ENCODE results near the gene GPR63. TPM values are rescaled to one million over a fixed set of nuclear protein-coding genes. Genes with fewer than 3 reads are reported as not detected.

Gene GPR63
- total and polyA plus RNA-seq, 10 donors = 0.02 to 1.2 (median 0.54) TPM

DNA sequence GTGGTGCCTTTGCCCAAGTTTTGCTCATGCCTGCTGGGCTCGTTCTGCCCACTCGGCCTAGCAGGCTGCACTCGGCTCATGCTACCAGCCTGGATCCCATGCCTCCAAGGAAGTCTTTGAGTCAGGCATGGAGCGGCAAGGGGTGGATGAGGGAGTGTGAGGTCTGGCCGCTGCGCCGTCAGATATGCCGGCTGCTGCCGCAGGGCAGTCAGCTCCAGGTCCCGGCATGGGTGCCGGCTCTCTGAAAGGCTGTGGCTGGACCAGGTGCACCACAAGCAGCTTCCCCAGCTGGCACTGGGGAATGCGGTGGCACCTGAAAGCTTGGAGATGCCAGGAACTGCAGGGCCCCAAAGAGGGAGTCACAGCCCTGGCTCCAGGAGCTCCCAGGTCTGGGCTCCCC is 75.5 kb downstream of the GPR63 start:
- intact Hi-C loops (cut with DNase I; ENCODE audit: low total_unique reads) = no loop called here
- Histone ChIP-seq H3K27me3 (replicated peaks in 1 of 7) (peaks cover 0 to 6% (median 0%) of the 10 kb centered on the region in 7 donors), H3K4me1 (no peaks in the 10 kb centered on the region), H3K36me3 (no peaks in the 10 kb centered on the region), H3K27ac (no peak overlapping the region), H3K9me3 (no peaks in the 10 kb centered on the region), H3K4me3 (no peak overlapping the region)
- TF ChIP-seq, protein P1, sequence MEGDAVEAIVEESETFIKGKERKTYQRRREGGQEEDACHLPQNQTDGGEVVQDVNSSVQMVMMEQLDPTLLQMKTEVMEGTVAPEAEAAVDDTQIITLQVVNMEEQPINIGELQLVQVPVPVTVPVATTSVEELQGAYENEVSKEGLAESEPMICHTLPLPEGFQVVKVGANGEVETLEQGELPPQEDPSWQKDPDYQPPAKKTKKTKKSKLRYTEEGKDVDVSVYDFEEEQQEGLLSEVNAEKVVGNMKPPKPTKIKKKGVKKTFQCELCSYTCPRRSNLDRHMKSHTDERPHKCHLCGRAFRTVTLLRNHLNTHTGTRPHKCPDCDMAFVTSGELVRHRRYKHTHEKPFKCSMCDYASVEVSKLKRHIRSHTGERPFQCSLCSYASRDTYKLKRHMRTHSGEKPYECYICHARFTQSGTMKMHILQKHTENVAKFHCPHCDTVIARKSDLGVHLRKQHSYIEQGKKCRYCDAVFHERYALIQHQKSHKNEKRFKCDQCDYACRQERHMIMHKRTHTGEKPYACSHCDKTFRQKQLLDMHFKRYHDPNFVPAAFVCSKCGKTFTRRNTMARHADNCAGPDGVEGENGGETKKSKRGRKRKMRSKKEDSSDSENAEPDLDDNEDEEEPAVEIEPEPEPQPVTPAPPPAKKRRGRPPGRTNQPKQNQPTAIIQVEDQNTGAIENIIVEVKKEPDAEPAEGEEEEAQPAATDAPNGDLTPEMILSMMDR (IDR thresholded peaks at IDR 0.05 in 8 of 11, conservative IDR thresholded peaks at IDR 0.05 in 3 of 11) = no peak
- TF ChIP-seq POLR2A (IDR thresholded peaks at IDR 0.05) (no peak), POLR2AphosphoS5 (IDR thresholded peaks at IDR 0.05) (no peak)
- WGBS, 5 donors = 84 to 92% (median 90%) methylated on average over 5 to 12 of the region's 12 CpGs
- DNase-seq = no peak

DNA sequence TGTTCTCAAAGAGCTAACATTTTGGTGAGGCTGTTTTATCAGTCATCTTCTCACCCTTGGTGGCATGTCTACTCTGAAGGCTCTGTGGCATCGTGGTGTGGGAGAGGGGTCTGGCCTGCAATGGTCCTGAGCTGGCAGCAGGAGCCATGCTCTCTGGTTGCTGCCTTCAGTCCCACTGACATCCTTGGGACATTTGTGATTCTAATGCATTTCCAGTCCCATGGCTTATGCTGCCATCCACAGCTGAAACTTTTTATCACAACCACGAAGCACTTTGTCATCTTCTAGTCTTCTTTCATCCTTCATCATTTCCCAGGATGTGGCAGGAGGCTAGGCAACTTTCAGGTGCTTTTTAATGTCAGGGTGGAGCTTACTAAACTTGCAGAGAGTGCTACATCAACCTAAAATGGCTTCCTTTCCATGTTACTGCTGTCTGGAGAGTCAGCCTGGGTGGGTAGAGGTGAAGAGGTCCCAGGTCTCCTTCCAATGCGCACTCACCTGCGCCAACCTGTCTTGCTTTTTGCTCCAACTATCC is 77.1 kb downstream of the GPR63 start:
- 72 to 84% (median 81%) methylated on average over 4 of the region's 4 CpGs for WGBS, 5 donors
- TF ChIP-seq, protein P1 (IDR thresholded peaks at IDR 0.05 in 8 of 11, conservative IDR thresholded peaks at IDR 0.05 in 3 of 11) = no peak
- TF ChIP-seq POLR2A (IDR thresholded peaks at IDR 0.05) (no peak), POLR2AphosphoS5 (IDR thresholded peaks at IDR 0.05) (no peak)
- Histone ChIP-seq H3K36me3 (no peaks in the 10 kb centered on the region), H3K27ac (no peak overlapping the region), H3K9me3 (no peaks in the 10 kb centered on the region), H3K4me1 (no peaks in the 10 kb centered on the region), H3K4me3 (no peak overlapping the region), H3K27me3 (replicated peaks in 1 of 7) (peaks cover 0 to 6% (median 0%) of the 10 kb centered on the region in 7 donors)
- intact Hi-C loops (cut with DNase I; ENCODE audit: low total_unique reads) = no loop called here
- no peak for DNase-seq

DNA sequence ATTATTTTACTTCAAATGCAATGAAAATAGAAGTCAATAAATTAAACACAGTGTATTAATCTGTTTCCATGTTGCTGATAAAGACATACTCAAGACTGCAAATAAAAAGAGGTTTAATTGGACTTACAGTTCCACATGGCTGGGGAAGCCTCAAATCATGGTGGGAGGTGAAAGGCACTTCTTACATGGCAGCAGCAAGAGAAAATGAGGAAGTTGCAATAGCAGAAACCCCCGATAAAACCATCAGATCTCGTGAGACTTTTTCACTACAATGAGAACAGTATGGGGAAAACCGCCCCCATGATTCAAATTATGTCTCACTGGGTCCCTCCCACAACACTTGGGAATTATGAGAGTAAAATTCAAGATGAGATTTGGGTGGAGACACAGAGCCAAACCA is 82.2 kb downstream of the GPR63 start:
- no peak overlapping the region for H3K27ac ChIP-seq
- 54 to 80% (median 74%) methylated on average over 3 of the region's 3 CpGs for WGBS, 5 donors
- peaks cover 0 to 4% (median 0%) of the 10 kb centered on the region in 7 donors for H3K27me3 ChIP-seq (replicated peaks in 1 of 7)
- no peak for DNase-seq
- TF ChIP-seq POLR2A (IDR thresholded peaks at IDR 0.05) = no peak
- TF ChIP-seq POLR2AphosphoS5 (IDR thresholded peaks at IDR 0.05) = no peak
- TF ChIP-seq, protein P1 (IDR thresholded peaks at IDR 0.05 in 8 of 11, conservative IDR thresholded peaks at IDR 0.05 in 3 of 11) = no peak
- H3K36me3 ChIP-seq = no peaks in the 10 kb centered on the region
- intact Hi-C loops (cut with DNase I; ENCODE audit: low total_unique reads) = no loop called here
- no peaks in the 10 kb centered on the region for H3K4me1 ChIP-seq
- H3K9me3 ChIP-seq = no peaks in the 10 kb centered on the region
- no peak overlapping the region for H3K4me3 ChIP-seq

DNA sequence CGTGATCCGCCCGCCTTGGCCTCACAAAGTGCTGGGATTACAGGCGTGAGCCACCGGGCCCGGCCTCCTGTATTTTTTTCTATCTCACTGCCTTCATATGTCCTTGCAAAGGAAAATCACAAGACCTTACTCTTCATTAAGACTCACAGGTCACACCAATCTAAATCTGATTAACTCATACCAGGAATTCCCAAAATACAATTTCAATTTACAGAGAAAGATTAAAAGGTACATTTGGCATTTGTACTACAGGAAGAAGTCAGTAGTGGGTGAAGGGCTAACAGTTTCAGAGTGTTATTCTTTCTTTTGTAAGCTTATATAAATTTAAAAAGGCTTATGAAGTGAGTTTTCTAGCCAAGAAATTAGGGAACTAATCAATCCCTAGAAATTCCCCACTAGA is 87.4 kb downstream of the GPR63 start:
- no peaks in the 10 kb centered on the region for H3K9me3 ChIP-seq
- TF ChIP-seq, protein P1 (IDR thresholded peaks at IDR 0.05 in 8 of 11, conservative IDR thresholded peaks at IDR 0.05 in 3 of 11) = no peak
- no peak for TF ChIP-seq POLR2AphosphoS5 (IDR thresholded peaks at IDR 0.05)
- TF ChIP-seq POLR2A (IDR thresholded peaks at IDR 0.05) = no peak
- 88 to 99% (median 91%) methylated on average over 6 of the region's 6 CpGs for WGBS, 5 donors
- intact Hi-C loops (cut with DNase I; ENCODE audit: low total_unique reads) = no loop called here
- no peak overlapping the region for H3K4me3 ChIP-seq
- no peaks in the 10 kb centered on the region for H3K4me1 ChIP-seq
- DNase-seq = no peak
- H3K36me3 ChIP-seq = no peaks in the 10 kb centered on the region
- peaks cover 0 to 4% (median 0%) of the 10 kb centered on the region in 7 donors for H3K27me3 ChIP-seq (replicated peaks in 1 of 7)
- H3K27ac ChIP-seq = no peak overlapping the region

Other genes with a start within 250 kb of the GPR63 start
- 10 to 100 TPM; 10.1 to 33.9 (median 28.4) TPM for gene NDUFAF4, start 60.4 kb upstream of the GPR63 start, total RNA-seq
- 10 to 100 TPM; 32.6 to 42.1 (median 33.8) TPM for gene NDUFAF4, start 60.4 kb upstream of the GPR63 start, polyA plus RNA-seq
- 1 to 10 TPM in 3 of 7 donors, under 1 TPM in 4; 0.23 to 3.9 (median 0.52) TPM for gene KLHL32, start 87.3 kb upstream of the GPR63 start, total RNA-seq
- under 1 TPM; 0.26 to 0.35 (median 0.29) TPM for gene KLHL32, start 87.3 kb upstream of the GPR63 start, polyA plus RNA-seq

Data from spleen (tissue), 11 donors.